Measurements from ENCODE around the gene SMAD3. TPM values are rescaled to one million over a fixed set of nuclear protein-coding genes. Genes with fewer than 3 reads are reported as not detected.

The SMAD3 gene
- total and polyA plus RNA-seq, 2 experiments from 2014 or later, result 30.8 to 34.0 TPM

GRCh38 chr15:67051088-67052045 is 14.0 kb upstream of the SMAD3 start:
- Histone ChIP-seq H3F3A (ENCODE audit: insufficient read depth) (peaks cover 33% of the 10 kb centered on the region), H3K27me3 (replicated peaks; ENCODE audit: insufficient read depth) (no peaks in the 10 kb centered on the region), H3K36me3 (ENCODE audit: low read depth) (no peaks in the 10 kb centered on the region), H3K79me2 (ENCODE audit: insufficient read depth) (no peaks in the 10 kb centered on the region), H3K9ac (no peak overlapping the region), H2AFZ (no peak overlapping the region), H3K27ac (no peak overlapping the region), H3K9me3 (ENCODE audit: low read depth) (no peaks in the 10 kb centered on the region), H4K20me1 (ENCODE audit: insufficient read depth) (no peaks in the 10 kb centered on the region), H3K4me1 (ENCODE audit: insufficient read depth) (peaks cover 34% of the 10 kb centered on the region), H3K4me2 (ENCODE audit: unreplicated experiment) (no peak overlapping the region), H3K4me3 (no peak overlapping the region), H3K9me2 (ENCODE audit: insufficient read depth) (no peaks in the 10 kb centered on the region)
- 87 to 92% methylated on average over 6 of the region's 6 CpGs for WGBS, 2 experiments (ENCODE audit: low coverage in 1 of 2, low lambda C conversion rate in 2 of 2, missing lambda C conversion rate in 2 of 2)
- DNase-seq, result peak; percentile 32
- in situ Hi-C loops (cut with MboI), result no loop called here
- TF ChIP-seq EZH2phosphoT487 (IDR thresholded peaks at IDR 0.05; ENCODE audit: insufficient read depth, low read depth), result no peak

GRCh38 chr15:67054676-67055075 is 10.7 kb upstream of the SMAD3 start:
- Histone ChIP-seq H3K9ac (no peak overlapping the region), H4K20me1 (ENCODE audit: insufficient read depth) (no peaks in the 10 kb centered on the region)
- 81 to 92% methylated on average over 5 of the region's 5 CpGs for WGBS, 2 experiments (ENCODE audit: low coverage in 1 of 2, low lambda C conversion rate in 2 of 2, missing lambda C conversion rate in 2 of 2)

GRCh38 chr15:67059127-67059553 is 6.3 kb upstream of the SMAD3 start:
- Histone ChIP-seq H2AFZ (no peak overlapping the region), H3K4me3 (no peak overlapping the region), H3F3A (ENCODE audit: insufficient read depth) (0 out of 2 replicates have a peak, but pooled peaks cover 3% of the 10 kb centered on the region), H3K4me2 (ENCODE audit: unreplicated experiment) (no peak overlapping the region), H4K20me1 (ENCODE audit: insufficient read depth) (no peaks in the 10 kb centered on the region), H3K9me2 (ENCODE audit: insufficient read depth) (no peaks in the 10 kb centered on the region), H3K27me3 (replicated peaks; ENCODE audit: insufficient read depth) (no peaks in the 10 kb centered on the region), H3K79me2 (ENCODE audit: insufficient read depth) (no peaks in the 10 kb centered on the region), H3K9me3 (ENCODE audit: low read depth) (no peaks in the 10 kb centered on the region), H3K4me1 (ENCODE audit: insufficient read depth) (no peaks in the 10 kb centered on the region), H3K36me3 (ENCODE audit: low read depth) (no peaks in the 10 kb centered on the region), H3K27ac (no peak overlapping the region), H3K9ac (no peak overlapping the region)
- in situ Hi-C loops (cut with MboI), result no loop called here
- no peak for DNase-seq
- TF ChIP-seq EZH2 (IDR thresholded peaks at IDR 0.05; ENCODE audit: insufficient read depth, poor library complexity, severe bottlenecking) (no peak), EZH2phosphoT487 (IDR thresholded peaks at IDR 0.05; ENCODE audit: insufficient read depth, low read depth) (no peak)
- WGBS, 2 experiments (ENCODE audit: low coverage in 1 of 2, low lambda C conversion rate in 2 of 2, missing lambda C conversion rate in 2 of 2), result 64 to 68% methylated on average over 6 of the region's 6 CpGs

More at GRCh38 chr15:67054676-67055075, 10.7 kb upstream of the SMAD3 start:
- H3K9me2 ChIP-seq (ENCODE audit: insufficient read depth), result no peaks in the 10 kb centered on the region
- H3F3A ChIP-seq (ENCODE audit: insufficient read depth), result peaks cover 15% of the 10 kb centered on the region
- peaks cover 17% of the 10 kb centered on the region for H3K4me1 ChIP-seq (ENCODE audit: insufficient read depth)
- H3K36me3 ChIP-seq (ENCODE audit: low read depth), result no peaks in the 10 kb centered on the region
- no peaks in the 10 kb centered on the region for H3K9me3 ChIP-seq (ENCODE audit: low read depth)
- H3K79me2 ChIP-seq (ENCODE audit: insufficient read depth), result no peaks in the 10 kb centered on the region
- no peaks in the 10 kb centered on the region for H3K27me3 ChIP-seq (replicated peaks; ENCODE audit: insufficient read depth)
- H2AFZ ChIP-seq, result no peak overlapping the region
- in situ Hi-C loops (cut with MboI), result no loop called here
- no peak for DNase-seq
- no peak overlapping the region for H3K27ac ChIP-seq
- H3K4me2 ChIP-seq (ENCODE audit: unreplicated experiment), result no peak overlapping the region
- H3K4me3 ChIP-seq, result no peak overlapping the region
- TF ChIP-seq EZH2 (IDR thresholded peaks at IDR 0.05; ENCODE audit: insufficient read depth, poor library complexity, severe bottlenecking) (no peak), EZH2phosphoT487 (IDR thresholded peaks at IDR 0.05; ENCODE audit: insufficient read depth, low read depth) (no peak)

- Histone ChIP-seq H3K27ac (no peak overlapping the region), H3K9me2 (ENCODE audit: insufficient read depth) (no peaks in the 10 kb centered on the region), H3K27me3 (replicated peaks; ENCODE audit: insufficient read depth) (no peaks in the 10 kb centered on the region), H3K36me3 (ENCODE audit: low read depth) (no peaks in the 10 kb centered on the region), H3K9ac (no peak overlapping the region), H3K4me1 (ENCODE audit: insufficient read depth) (0 out of 2 replicates have a peak, but pooled peaks cover 3% of the 10 kb centered on the region), H3F3A (ENCODE audit: insufficient read depth) (peaks cover 9% of the 10 kb centered on the region), H3K9me3 (ENCODE audit: low read depth) (no peaks in the 10 kb centered on the region), H3K4me2 (ENCODE audit: unreplicated experiment) (no peak overlapping the region), H3K4me3 (no peak overlapping the region), H3K79me2 (ENCODE audit: insufficient read depth) (peaks cover 4% of the 10 kb centered on the region), H4K20me1 (ENCODE audit: insufficient read depth) (no peaks in the 10 kb centered on the region), H2AFZ (no peak overlapping the region)
- TF ChIP-seq EZH2phosphoT487 (IDR thresholded peaks at IDR 0.05; ENCODE audit: insufficient read depth, low read depth), result no peak
- TF ChIP-seq EZH2 (IDR thresholded peaks at IDR 0.05; ENCODE audit: insufficient read depth, poor library complexity, severe bottlenecking), result no peak
- WGBS, 2 experiments (ENCODE audit: low coverage in 1 of 2, low lambda C conversion rate in 2 of 2, missing lambda C conversion rate in 2 of 2), result 50 to 52% methylated on average over 3 of the region's 3 CpGs
- no peak for DNase-seq
- in situ Hi-C loops (cut with MboI), result no loop called here
These were observed 3.5 kb upstream of the SMAD3 start for GRCh38 chr15:67061811-67062368.
